Adrenal gland (tissue), 12 donors: Measurements from ENCODE around the gene RPP30. TPM values are rescaled to one million over a fixed set of nuclear protein-coding genes. Genes with fewer than 3 reads are reported as not detected.

Source experiments
- DNase-seq, 7 donors: peaks; one replicate each; pipeline ENCODE4 v3.0.0-alpha.2; 2019 to 2020
- H3K27ac ChIP-seq, 5 donors: fragments of 200-600 bp; sonication (generic) in 4 of 5; 1 replicate in 3 of 5; 2 replicates in 2 of 5; pipeline versions ENCODE4 v1.5.1 to v1.8.0; 2016 to 2020; ENCODE audit warnings: mild to moderate bottlenecking in 1 of 5
- H3K27me3 ChIP-seq: fragments of 200-600 bp; 2 replicates; pipeline ENCODE4 v1.8.0; 2021
- H3K36me3 ChIP-seq, 2 donors: fragments of 200-600 bp; replicated peaks in 1 of 2; 1 replicate in 1 of 2; 2 replicates in 1 of 2; pipeline versions ENCODE4 v1.5.1 to v1.8.0; 2018 to 2022
- H3K4me1 ChIP-seq, 2 donors: fragments of 200-600 bp; replicated peaks in 1 of 2; 1 replicate in 1 of 2; 2 replicates in 1 of 2; pipeline versions ENCODE4 v1.5.1 to v1.8.0; 2018 to 2021
- H3K4me3 ChIP-seq, 4 donors: fragments of 200-600 bp; sonication (generic) in 3 of 4; one replicate each; pipeline ENCODE4 v1.5.1; 2016 to 2018
- H3K9me3 ChIP-seq, 3 donors: fragments of 200-600 bp; sonication (generic) in 1 of 3; replicated peaks in 1 of 3; 1 replicate in 2 of 3; 2 replicates in 1 of 3; pipeline versions ENCODE4 v1.5.1 to v1.8.0; 2016 to 2021
- CTCF ChIP-seq, 6 experiments: fragments of 450-650 bp in 4 of 6; fragments of 200-600 bp in 2 of 6; sonication (generic) in 1 of 6; IDR thresholded peaks; 1 replicate in 5 of 6; 2 replicates in 1 of 6; pipeline versions ENCODE4 v1.5.1 to v1.8.0; 2016 to 2021; ENCODE audit warnings: antibody characterized with exemption in 6 of 6, mild to moderate bottlenecking in 2 of 6, moderate library complexity in 1 of 6
- POLR2A ChIP-seq, 2 donors: fragments of 450-650 bp; IDR thresholded peaks; one replicate each; pipeline ENCODE4 v1.6.1; 2017; ENCODE audit warnings: antibody characterized with exemption in 2 of 2, mild to moderate bottlenecking in 2 of 2, moderate library complexity in 1 of 2
- WGBS, 4 donors: extraction: QIAGEN DNeasy Blood & Tissue Kit in 2 of 4; methylation state at CpG; one replicate each; pipeline versions ENCODE4 v1.1.5 to v1.1.7; 2013 to 2017; 5-methylcytosine and 5-hydroxymethylcytosine counted together
- intact Hi-C, 2 donors: fragments of 100-400 bp; cut with DNase I; formaldehyde crosslinking; loops; one replicate each; pipeline versions ENCODE4 v1.14.1 to v1.15.0; 2022 to 2023
- polyA plus RNA-seq, 3 donors: library from polyadenylated mRNA; stranded (reverse); fragments of 200-250 nt in 2 of 3; fragments of 350-450 nt in 1 of 3; fragmentation: Illumina TruSeq in 1 of 3; extraction: RNeasy Lipid Tissue Mini Kit (QIAGEN cat#74804) in 1 of 3; gene quantifications; one replicate each; pipeline ENCODE4 v1.2.3, GENCODE V29; 2013 to 2014
- total RNA-seq, 9 donors: library from RNA; depleted of rRNA in 4 of 9; stranded (reverse); fragments of >200 nt in 4 of 9; fragments of 120-200 nt in 1 of 9; fragmentation: NEBNext Ultra II Directional in 1 of 9; extraction: Animal tissue kit (Norgen Biotek cat#: 25700) in 1 of 9; gene quantifications; one replicate each; pipeline versions ENCODE4 v1.1.0 to v1.2.4, GENCODE V29; 2013 to 2023
- donor health status: healthy with polysubstance abuse.
- donor health status: Bipolar disorder and iron deficiency.
- donor health status: DM: yes; HTN: yes; CAD: no.
- donor health status: DM: no; HTN: no; CAD: no.
- donor health status: DM: no; HTN: no; CAD: no.
- donor health status: DM: yes; HTN: yes; CAD: no.

RPP30 gene
- total and polyA plus RNA-seq, 12 donors: 18.6 to 60.7 (median 27.5) TPM

DNA sequence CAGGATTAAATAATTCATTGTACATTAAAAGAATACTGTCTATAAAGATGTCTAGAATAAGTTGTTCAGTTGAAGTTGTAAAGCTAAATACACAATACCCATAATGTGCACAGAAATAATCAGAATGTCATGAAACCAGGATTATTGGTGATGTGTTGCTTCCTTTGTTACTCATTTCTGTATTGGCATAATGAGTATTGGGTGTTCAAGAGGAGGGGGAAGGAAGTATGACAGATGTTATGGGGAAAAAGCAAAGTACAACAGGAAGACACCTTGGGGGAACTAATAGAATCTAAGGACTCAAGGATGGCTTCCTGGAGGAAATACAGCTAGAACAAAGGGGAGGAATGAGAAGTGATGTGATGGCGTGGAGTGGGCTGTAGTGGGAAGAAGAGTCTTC lies 34.2 kb downstream of the RPP30 start:
- H3K4me3 ChIP-seq: no peak overlapping the region
- intact Hi-C loops: no loop called here
- H3K27me3 ChIP-seq: no peaks in the 10 kb centered on the region
- WGBS, 4 donors: 73 to 90% (median 85%) methylated on average over 1 of the region's 1 CpG
- H3K27ac ChIP-seq: no peak overlapping the region
- no peaks in the 10 kb centered on the region for H3K4me1 ChIP-seq
- H3K9me3 ChIP-seq: no peaks in the 10 kb centered on the region
- no peak for DNase-seq
- peaks cover under 1 to 3% of the 10 kb centered on the region in 2 donors for H3K36me3 ChIP-seq
- TF ChIP-seq CTCF (IDR thresholded peaks at IDR 0.05): no peak
- TF ChIP-seq POLR2A (IDR thresholded peaks at IDR 0.05): no peak

GRCh38 chr10:90906596-90906995 lies 34.8 kb downstream of the RPP30 start:
- Histone ChIP-seq H3K27ac (no peak overlapping the region), H3K27me3 (no peaks in the 10 kb centered on the region), H3K4me3 (no peak overlapping the region), H3K36me3 (peaks cover 0 to 3% of the 10 kb centered on the region in 2 donors), H3K9me3 (no peaks in the 10 kb centered on the region), H3K4me1 (no peaks in the 10 kb centered on the region)
- intact Hi-C loops: no loop called here
- 65 to 88% (median 82%) methylated on average over 1 of the region's 1 CpG for WGBS, 4 donors
- DNase-seq: no peak
- no peak for TF ChIP-seq POLR2A (IDR thresholded peaks at IDR 0.05)
- no peak for TF ChIP-seq CTCF (IDR thresholded peaks at IDR 0.05)

- no peaks in the 10 kb centered on the region for H3K9me3 ChIP-seq
- no peaks in the 10 kb centered on the region for H3K27me3 ChIP-seq
- H3K4me3 ChIP-seq: no peak overlapping the region
- intact Hi-C loops: loop anchor here in 1 of 2 donors (10.0 kb wide), 1 partner anchor 343 kb away; no protein-coding TSS in a partner anchor
- no peak overlapping the region for H3K27ac ChIP-seq
- DNase-seq: peak; percentile 56 to 78 (median 67)
- WGBS, 4 donors: 31 to 35% (median 32%) methylated on average over 12 of the region's 12 CpGs
- TF ChIP-seq CTCF (IDR thresholded peaks at IDR 0.05) (peak; percentile 70 to 89 (median 78)), POLR2A (IDR thresholded peaks at IDR 0.05) (no peak)
- H3K4me1 ChIP-seq: peaks cover 0 to 7% of the 10 kb centered on the region in 2 donors
- H3K36me3 ChIP-seq: no peaks in the 10 kb centered on the region
These were observed 39.6 kb downstream of the RPP30 start for GRCh38 chr10:90911133-90912051.

- Histone ChIP-seq H3K36me3 (no peaks in the 10 kb centered on the region), H3K27ac (no peak overlapping the region), H3K27me3 (no peaks in the 10 kb centered on the region), H3K9me3 (no peaks in the 10 kb centered on the region), H3K4me1 (peaks cover 0 to 7% of the 10 kb centered on the region in 2 donors), H3K4me3 (no peak overlapping the region)
- 66 to 82% (median 69%) methylated on average over 4 of the region's 4 CpGs for WGBS, 4 donors
- intact Hi-C loops: loop anchor here in 1 of 2 donors (10.0 kb wide), 1 partner anchor 343 kb away; no protein-coding TSS in a partner anchor
- no peak for DNase-seq
- TF ChIP-seq CTCF (IDR thresholded peaks at IDR 0.05): no peak
- no peak for TF ChIP-seq POLR2A (IDR thresholded peaks at IDR 0.05)
These were observed 40.4 kb downstream of the RPP30 start for GRCh38 chr10:90912174-90912573.
